Measurements from ENCODE around the gene LRRC8D.

The LRRC8D gene

GRCh38 chr1:89935235-89935634 is 114.4 kb downstream of the LRRC8D start:
- Histone ChIP-seq H3K27me3 (replicated peaks; ENCODE audit: control insufficient read depth, insufficient read depth, low read length, poor library complexity, severe bottlenecking) (no peaks in the 10 kb centered on the region), H3K4me3 (ENCODE audit: insufficient read depth, low read depth, low read length, poor library complexity, severe bottlenecking) (no peak overlapping the region), H3K36me3 (ENCODE audit: control insufficient read depth, insufficient read depth, low read length) (peaks cover 14% of the 10 kb centered on the region), H3K4me1 (ENCODE audit: control insufficient read depth, insufficient read depth, low read length, poor library complexity, severe bottlenecking) (no peaks in the 10 kb centered on the region), H3K9me3 (ENCODE audit: control insufficient read depth, low read length) (no peaks in the 10 kb centered on the region), H3K27ac (ENCODE audit: insufficient read depth, low read length, poor library complexity, severe bottlenecking) (no peak overlapping the region)
- no peak for DNase-seq

DNA sequence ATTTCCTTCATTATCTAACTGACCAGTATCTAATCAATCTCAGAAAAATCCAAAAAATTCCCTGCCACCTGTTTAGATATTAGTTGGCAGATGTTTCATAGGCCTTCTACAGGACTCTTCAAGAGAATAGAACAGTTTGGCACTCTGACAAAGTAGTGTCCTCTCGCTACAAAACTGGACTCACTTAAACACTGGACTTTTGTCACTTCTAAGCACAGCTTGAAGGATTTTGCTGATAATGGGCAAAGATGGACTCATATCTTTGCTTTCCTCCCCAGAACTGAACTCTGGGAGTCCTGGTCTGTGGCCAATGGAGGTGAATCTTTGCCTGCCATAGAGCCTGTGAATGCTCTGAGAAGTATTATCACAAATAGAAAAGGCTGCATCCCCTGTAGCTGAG is 115.9 kb downstream of the LRRC8D start:
- H3K27me3 ChIP-seq (replicated peaks; ENCODE audit: control insufficient read depth, insufficient read depth, low read length, poor library complexity, severe bottlenecking) = no peaks in the 10 kb centered on the region

GRCh38 chr1:89938171-89939055 is 117.6 kb downstream of the LRRC8D start:
- no peak for DNase-seq
- Histone ChIP-seq H3K36me3 (ENCODE audit: control insufficient read depth, insufficient read depth, low read length) (peaks cover 8% of the 10 kb centered on the region), H3K4me1 (ENCODE audit: control insufficient read depth, insufficient read depth, low read length, poor library complexity, severe bottlenecking) (no peaks in the 10 kb centered on the region), H3K4me3 (ENCODE audit: insufficient read depth, low read depth, low read length, poor library complexity, severe bottlenecking) (no peak overlapping the region), H3K27me3 (replicated peaks; ENCODE audit: control insufficient read depth, insufficient read depth, low read length, poor library complexity, severe bottlenecking) (no peaks in the 10 kb centered on the region), H3K9me3 (ENCODE audit: control insufficient read depth, low read length) (no peaks in the 10 kb centered on the region), H3K27ac (ENCODE audit: insufficient read depth, low read length, poor library complexity, severe bottlenecking) (no peak overlapping the region)

More for the DNA sequence above, 115.9 kb downstream of the LRRC8D start:
- H3K4me3 ChIP-seq (ENCODE audit: insufficient read depth, low read depth, low read length, poor library complexity, severe bottlenecking) = no peak overlapping the region
- no peak overlapping the region for H3K27ac ChIP-seq (ENCODE audit: insufficient read depth, low read length, poor library complexity, severe bottlenecking)
- H3K4me1 ChIP-seq (ENCODE audit: control insufficient read depth, insufficient read depth, low read length, poor library complexity, severe bottlenecking) = no peaks in the 10 kb centered on the region
- H3K9me3 ChIP-seq (ENCODE audit: control insufficient read depth, low read length) = no peaks in the 10 kb centered on the region
- DNase-seq = no peak
- peaks cover 14% of the 10 kb centered on the region for H3K36me3 ChIP-seq (ENCODE audit: control insufficient read depth, insufficient read depth, low read length)

- Histone ChIP-seq H3K4me3 (ENCODE audit: insufficient read depth, low read depth, low read length, poor library complexity, severe bottlenecking) (no peak overlapping the region), H3K4me1 (ENCODE audit: control insufficient read depth, insufficient read depth, low read length, poor library complexity, severe bottlenecking) (no peaks in the 10 kb centered on the region), H3K9me3 (ENCODE audit: control insufficient read depth, low read length) (no peaks in the 10 kb centered on the region), H3K36me3 (ENCODE audit: control insufficient read depth, insufficient read depth, low read length) (peaks cover 4% of the 10 kb centered on the region), H3K27me3 (replicated peaks; ENCODE audit: control insufficient read depth, insufficient read depth, low read length, poor library complexity, severe bottlenecking) (no peaks in the 10 kb centered on the region), H3K27ac (ENCODE audit: insufficient read depth, low read length, poor library complexity, severe bottlenecking) (no peak overlapping the region)
- DNase-seq = no peak
These were observed 118.3 kb downstream of the LRRC8D start for GRCh38 chr1:89939059-89939570.

GRCh38 chr1:89939693-89940438 is 119.0 kb downstream of the LRRC8D start:
- no peaks in the 10 kb centered on the region for H3K27me3 ChIP-seq (replicated peaks; ENCODE audit: control insufficient read depth, insufficient read depth, low read length, poor library complexity, severe bottlenecking)
- no peak overlapping the region for H3K4me3 ChIP-seq (ENCODE audit: insufficient read depth, low read depth, low read length, poor library complexity, severe bottlenecking)
- no peak for DNase-seq
- peaks cover 4% of the 10 kb centered on the region for H3K36me3 ChIP-seq (ENCODE audit: control insufficient read depth, insufficient read depth, low read length)
- H3K4me1 ChIP-seq (ENCODE audit: control insufficient read depth, insufficient read depth, low read length, poor library complexity, severe bottlenecking) = no peaks in the 10 kb centered on the region
- H3K27ac ChIP-seq (ENCODE audit: insufficient read depth, low read length, poor library complexity, severe bottlenecking) = no peak overlapping the region
- no peaks in the 10 kb centered on the region for H3K9me3 ChIP-seq (ENCODE audit: control insufficient read depth, low read length)

DNA sequence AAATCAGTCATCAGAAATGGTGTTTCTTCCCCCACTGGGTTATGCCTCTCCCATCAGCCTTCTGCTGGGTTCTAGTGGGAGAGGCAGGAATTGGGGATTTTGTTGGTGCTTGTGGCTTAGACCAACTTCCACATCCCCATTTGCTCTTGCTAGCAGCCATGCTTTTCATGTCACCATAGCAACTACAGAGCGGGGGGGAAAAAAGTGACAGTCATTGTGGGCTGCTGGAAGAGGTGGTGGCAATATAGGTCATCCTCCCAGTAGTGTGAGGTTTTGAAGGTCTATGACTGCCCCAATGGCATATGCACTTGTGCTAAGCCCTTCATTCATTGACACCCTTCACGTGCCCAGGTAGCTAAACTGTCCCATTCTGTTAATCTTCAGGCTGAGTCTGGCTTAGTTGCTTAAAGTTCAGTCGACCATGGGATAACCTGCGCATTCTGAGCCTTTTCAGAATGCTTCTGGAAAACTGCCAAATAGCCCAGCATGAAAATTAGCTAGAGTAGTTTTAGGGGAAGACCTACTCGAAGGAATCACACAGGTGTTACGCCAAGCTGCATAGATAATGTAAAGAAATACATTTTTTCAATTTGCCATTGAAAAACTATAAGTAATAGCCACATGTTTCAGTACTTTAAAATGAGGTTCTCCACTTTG is 120.4 kb downstream of the LRRC8D start:
- Histone ChIP-seq H3K36me3 (ENCODE audit: control insufficient read depth, insufficient read depth, low read length) (peaks cover 4% of the 10 kb centered on the region), H3K27me3 (replicated peaks; ENCODE audit: control insufficient read depth, insufficient read depth, low read length, poor library complexity, severe bottlenecking) (no peaks in the 10 kb centered on the region), H3K4me3 (ENCODE audit: insufficient read depth, low read depth, low read length, poor library complexity, severe bottlenecking) (no peak overlapping the region), H3K4me1 (ENCODE audit: control insufficient read depth, insufficient read depth, low read length, poor library complexity, severe bottlenecking) (no peaks in the 10 kb centered on the region), H3K9me3 (ENCODE audit: control insufficient read depth, low read length) (no peaks in the 10 kb centered on the region), H3K27ac (ENCODE audit: insufficient read depth, low read length, poor library complexity, severe bottlenecking) (no peak overlapping the region)
- no peak for DNase-seq

GRCh38 chr1:89942014-89942413 is 121.2 kb downstream of the LRRC8D start:
- Histone ChIP-seq H3K36me3 (ENCODE audit: control insufficient read depth, insufficient read depth, low read length) (no peaks in the 10 kb centered on the region), H3K27me3 (replicated peaks; ENCODE audit: control insufficient read depth, insufficient read depth, low read length, poor library complexity, severe bottlenecking) (no peaks in the 10 kb centered on the region), H3K9me3 (ENCODE audit: control insufficient read depth, low read length) (no peaks in the 10 kb centered on the region), H3K27ac (ENCODE audit: insufficient read depth, low read length, poor library complexity, severe bottlenecking) (no peak overlapping the region), H3K4me1 (ENCODE audit: control insufficient read depth, insufficient read depth, low read length, poor library complexity, severe bottlenecking) (no peaks in the 10 kb centered on the region), H3K4me3 (ENCODE audit: insufficient read depth, low read depth, low read length, poor library complexity, severe bottlenecking) (no peak overlapping the region)
- no peak for DNase-seq

DNA sequence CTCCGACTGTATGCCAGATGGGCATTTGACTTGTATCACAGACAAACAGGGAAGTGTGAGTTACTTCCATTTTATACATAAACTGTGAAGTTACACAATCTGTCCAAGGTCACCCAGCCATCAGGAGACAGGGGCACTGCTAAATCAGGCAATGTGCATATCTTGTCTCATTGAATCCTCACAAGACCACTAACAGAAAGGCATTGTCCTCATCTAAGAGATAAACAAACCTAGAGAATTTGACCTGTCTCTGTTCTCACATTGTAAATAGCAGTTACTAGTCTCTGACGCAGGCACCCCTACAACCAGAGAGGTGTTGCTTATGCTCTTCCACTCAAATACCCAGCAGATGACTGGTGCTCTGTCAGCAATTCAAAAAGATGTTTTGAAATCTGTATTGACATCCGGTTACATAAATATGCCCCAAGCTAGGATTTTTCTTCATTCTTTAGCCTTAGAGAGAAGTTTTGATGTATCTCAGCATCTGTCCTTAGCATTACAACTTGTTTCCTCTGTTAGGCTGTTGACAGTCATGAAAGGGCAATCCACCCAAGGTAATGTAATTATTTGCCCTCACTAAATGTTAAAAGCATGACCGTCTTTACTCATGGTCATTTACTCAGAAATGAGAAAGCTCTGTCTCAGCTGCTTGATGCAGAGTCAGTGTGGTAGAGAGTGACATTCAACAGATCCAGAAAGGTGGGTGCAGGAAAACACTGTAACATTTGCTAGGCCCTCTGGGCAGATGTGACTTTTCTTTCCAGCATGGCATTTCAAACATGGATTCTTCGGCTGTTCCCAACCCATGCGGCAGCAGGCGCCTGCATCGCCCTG is 122.2 kb downstream of the LRRC8D start:
- DNase-seq = no peak
- Histone ChIP-seq H3K27ac (ENCODE audit: insufficient read depth, low read length, poor library complexity, severe bottlenecking) (no peak overlapping the region), H3K4me3 (ENCODE audit: insufficient read depth, low read depth, low read length, poor library complexity, severe bottlenecking) (no peak overlapping the region), H3K27me3 (replicated peaks; ENCODE audit: control insufficient read depth, insufficient read depth, low read length, poor library complexity, severe bottlenecking) (no peaks in the 10 kb centered on the region), H3K36me3 (ENCODE audit: control insufficient read depth, insufficient read depth, low read length) (no peaks in the 10 kb centered on the region), H3K9me3 (ENCODE audit: control insufficient read depth, low read length) (no peaks in the 10 kb centered on the region), H3K4me1 (ENCODE audit: control insufficient read depth, insufficient read depth, low read length, poor library complexity, severe bottlenecking) (no peaks in the 10 kb centered on the region)

Measured in effector memory CD4-positive, alpha-beta T cell (primary cell).